ENCODE results near the gene TCAP. TPM values are rescaled to one million over a fixed set of nuclear protein-coding genes. Genes with fewer than 3 reads are reported as not detected.

Gene TCAP
- total RNA-seq, 1 experiment from 2014 or later: 2.1 TPM

DNA sequence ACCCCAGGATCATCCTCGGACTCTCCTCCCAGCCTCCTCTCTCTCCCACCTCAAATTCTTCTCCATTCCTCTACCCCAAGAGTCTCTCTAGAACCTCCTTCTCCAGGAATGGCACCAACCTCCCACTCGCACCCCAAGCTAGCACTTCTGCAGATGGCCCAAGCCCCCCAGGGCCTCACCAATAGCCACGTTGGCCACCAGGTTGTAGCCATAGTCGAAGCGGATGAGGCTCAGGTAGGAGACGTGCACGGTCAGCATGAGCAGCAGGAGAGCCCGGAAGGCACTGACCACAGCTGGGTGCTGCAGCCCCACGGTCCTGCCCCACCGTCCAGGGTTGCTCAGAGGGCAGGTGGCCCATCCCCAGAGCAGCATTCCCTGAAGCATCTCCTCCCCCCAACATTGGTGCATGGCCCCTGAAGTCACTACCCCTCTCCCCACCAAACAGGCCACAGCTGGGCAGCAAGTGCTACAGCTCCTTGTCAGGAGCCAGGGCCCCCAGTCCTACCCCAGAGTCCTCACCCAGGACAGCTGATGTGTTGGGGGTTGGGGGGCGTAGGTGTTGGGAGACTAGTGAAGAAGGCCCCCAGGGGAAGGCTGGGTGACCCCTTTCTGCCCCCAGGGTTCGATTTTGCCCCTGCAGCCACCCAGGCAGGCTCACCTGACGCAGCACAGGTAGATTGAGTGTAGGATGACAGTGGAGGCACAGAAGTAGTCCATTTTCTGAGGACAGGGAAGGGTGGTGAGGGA is 8.4 kb downstream of the TCAP start:
- no peak overlapping the region for H3K9ac ChIP-seq (ENCODE audit: extremely low read depth, insufficient read length, low read length)
- H3K36me3 Mint-ChIP-seq (ENCODE audit: insufficient read depth in 1 of 3, low read depth in 3 of 3): peaks cover 0 to 3% (median 0%) of the 10 kb centered on the region in 3 experiments; a peak in 2 of 7 replicates

More for the DNA sequence above, 8.4 kb downstream of the TCAP start:
- Histone ChIP-seq H3K27me3 (ENCODE audit: insufficient read depth, low read length) (no peaks in the 10 kb centered on the region; the same call in 1 of the 2 replicates), H2BK15ac (ENCODE audit: low read depth, low read length) (no peak overlapping the region; the same call in 1 of the 2 replicates), H2AK5ac (ENCODE audit: insufficient read length, low read length) (no peak overlapping the region), H3K79me2 (ENCODE audit: insufficient read depth, low read length) (no peaks in the 10 kb centered on the region), H3K4me1 (ENCODE audit: insufficient read depth, low read length) (no peaks in the 10 kb centered on the region; the same call in 1 of the 2 replicates), H3K4ac (ENCODE audit: low read depth, low read length) (no peak overlapping the region), H3K9me3 (ENCODE audit: control insufficient read depth, low read depth, low read length) (no peaks in the 10 kb centered on the region), H3K79me1 (ENCODE audit: insufficient read depth, low read depth, low read length, poor library complexity, severe bottlenecking) (no peaks in the 10 kb centered on the region), H3K4me2 (ENCODE audit: insufficient read depth, insufficient read length, low read length) (no peak overlapping the region), H3K18ac (ENCODE audit: insufficient read length, low read depth, low read length) (no peak overlapping the region), H4K20me1 (ENCODE audit: control insufficient read depth, insufficient read depth, insufficient read length) (no peaks in the 10 kb centered on the region), H2AFZ (ENCODE audit: low read length) (no peak overlapping the region), H2BK5ac (ENCODE audit: insufficient read length, low read length) (no peak overlapping the region), H3T11ph (ENCODE audit: low read length) (no peak overlapping the region), H2BK12ac (ENCODE audit: insufficient read length, low read depth, low read length) (no peak overlapping the region), H2BK20ac (ENCODE audit: low read depth, low read length, poor library complexity, severe bottlenecking) (no peak overlapping the region), H3K14ac (ENCODE audit: insufficient read depth, low read length) (no peak overlapping the region), H2BK120ac (ENCODE audit: low read depth, low read length, poor library complexity, severe bottlenecking) (no peak overlapping the region), H3K23ac (ENCODE audit: insufficient read length, low read depth, low read length) (no peak overlapping the region), H4K91ac (ENCODE audit: insufficient read length, low read depth, low read length) (no peak overlapping the region), H4K5ac (ENCODE audit: insufficient read length, low read depth, low read length) (no peak overlapping the region), H3K27ac (ENCODE audit: insufficient read length, low read depth, low read length) (no peak overlapping the region), H4K8ac (replicated peaks; ENCODE audit: insufficient read length, low read depth, low read length) (no peak overlapping the region), H3K23me2 (ENCODE audit: insufficient read length, low read depth, low read length, poor library complexity, severe bottlenecking) (peaks cover 2% of the 10 kb centered on the region), H3K56ac (ENCODE audit: insufficient read length, low read depth, low read length) (no peak overlapping the region)
- no peaks in the 10 kb centered on the region; a peak in 1 of 5 replicates for H3K9me3 Mint-ChIP-seq
- TF ChIP-seq, protein P1, sequence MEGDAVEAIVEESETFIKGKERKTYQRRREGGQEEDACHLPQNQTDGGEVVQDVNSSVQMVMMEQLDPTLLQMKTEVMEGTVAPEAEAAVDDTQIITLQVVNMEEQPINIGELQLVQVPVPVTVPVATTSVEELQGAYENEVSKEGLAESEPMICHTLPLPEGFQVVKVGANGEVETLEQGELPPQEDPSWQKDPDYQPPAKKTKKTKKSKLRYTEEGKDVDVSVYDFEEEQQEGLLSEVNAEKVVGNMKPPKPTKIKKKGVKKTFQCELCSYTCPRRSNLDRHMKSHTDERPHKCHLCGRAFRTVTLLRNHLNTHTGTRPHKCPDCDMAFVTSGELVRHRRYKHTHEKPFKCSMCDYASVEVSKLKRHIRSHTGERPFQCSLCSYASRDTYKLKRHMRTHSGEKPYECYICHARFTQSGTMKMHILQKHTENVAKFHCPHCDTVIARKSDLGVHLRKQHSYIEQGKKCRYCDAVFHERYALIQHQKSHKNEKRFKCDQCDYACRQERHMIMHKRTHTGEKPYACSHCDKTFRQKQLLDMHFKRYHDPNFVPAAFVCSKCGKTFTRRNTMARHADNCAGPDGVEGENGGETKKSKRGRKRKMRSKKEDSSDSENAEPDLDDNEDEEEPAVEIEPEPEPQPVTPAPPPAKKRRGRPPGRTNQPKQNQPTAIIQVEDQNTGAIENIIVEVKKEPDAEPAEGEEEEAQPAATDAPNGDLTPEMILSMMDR (conservative IDR thresholded peaks at IDR 0.05): no peak
- no CpG with 5 or more reads among the region's 13 CpGs for WGBS (ENCODE audit: extremely low coverage, insufficient read length, low lambda C conversion rate)
- H3K27ac Mint-ChIP-seq: peak overlapping the region in 1 of 3 experiments; percentile 12; a peak in 1 of 7 replicates
- H3K27me3 Mint-ChIP-seq (ENCODE audit: low read depth): peaks cover 30% of the 10 kb centered on the region
- H3K4me3 Mint-ChIP-seq: no peak overlapping the region; a peak in 1 of 5 replicates
- no peak for DNase-seq
- peaks cover 31 to 33% of the 10 kb centered on the region in 2 experiments for H3K4me1 Mint-ChIP-seq
